Inferior parietal cortex (tissue), 1 donor: ENCODE measurements around the gene MYMX.
"Not testable (repeated sequence)": the region's sequence is repeated elsewhere in the genome, so short reads cannot be mapped to it uniquely, and the experiment has no call there.

Experiments used
- DNase-seq: peaks from one replicate; pipeline ENCODE4 v3.0.0-alpha.2; 2016; ENCODE audit errors: extremely low spot score

Gene MYMX

DNA sequence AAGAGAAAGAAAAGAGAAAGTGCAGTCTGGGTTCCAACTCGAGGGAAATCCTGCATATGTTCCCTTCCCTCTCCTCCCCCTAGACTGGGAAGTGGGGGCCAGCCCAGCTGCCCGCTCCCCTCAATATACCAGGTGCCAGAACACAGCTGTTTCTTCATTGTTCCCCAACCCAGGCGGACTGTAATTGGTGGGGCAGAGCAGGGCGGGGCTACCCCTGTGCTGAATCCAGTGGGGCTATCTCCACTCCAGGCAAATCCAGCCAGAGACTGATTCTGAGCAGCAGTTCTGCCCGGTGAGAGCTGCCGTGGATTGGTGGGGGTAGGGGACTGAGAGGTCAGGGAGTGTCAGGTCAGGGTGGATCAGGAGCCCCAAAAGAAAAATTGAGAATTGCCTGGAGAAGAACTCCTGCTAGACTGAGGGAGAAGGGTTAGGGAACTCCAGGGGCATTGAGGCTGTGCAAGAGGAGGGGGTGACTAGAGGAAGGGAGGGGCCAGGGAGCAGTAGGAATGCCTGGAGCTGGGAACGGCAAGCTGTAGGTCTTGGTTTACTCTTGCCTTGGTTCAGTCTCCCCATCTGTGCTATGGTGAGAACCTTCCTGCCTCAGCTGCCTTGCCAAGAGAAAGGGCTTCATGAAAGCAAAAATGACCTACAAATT is at the start of gene MYMX:
TSS of gene MYMX (plus strand) at position 250 of the 655 bp plus-strand sequence. CDS start 546 bp downstream, outside the sequence.
- DNase-seq = no peak

DNA sequence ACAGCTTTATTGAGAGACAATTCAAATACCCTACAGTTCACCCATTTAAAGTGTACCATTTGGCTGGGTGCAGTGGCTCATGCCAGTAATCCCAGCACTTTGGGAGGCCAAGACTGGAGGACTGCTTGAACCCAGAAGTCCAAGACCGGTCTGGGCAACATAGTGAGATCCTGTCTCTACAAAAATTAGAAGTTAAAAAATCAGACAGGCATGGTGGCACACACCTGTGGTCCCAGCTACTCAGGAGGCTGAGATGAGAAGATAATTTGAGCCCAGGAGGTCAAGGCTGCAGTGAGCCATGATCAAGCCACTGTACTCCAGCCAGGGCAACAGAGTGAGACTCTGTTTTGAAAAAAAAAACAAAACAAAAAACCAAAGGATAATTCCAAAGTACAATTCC is 49.2 kb upstream of the MYMX start:
- no peak for DNase-seq

DNA sequence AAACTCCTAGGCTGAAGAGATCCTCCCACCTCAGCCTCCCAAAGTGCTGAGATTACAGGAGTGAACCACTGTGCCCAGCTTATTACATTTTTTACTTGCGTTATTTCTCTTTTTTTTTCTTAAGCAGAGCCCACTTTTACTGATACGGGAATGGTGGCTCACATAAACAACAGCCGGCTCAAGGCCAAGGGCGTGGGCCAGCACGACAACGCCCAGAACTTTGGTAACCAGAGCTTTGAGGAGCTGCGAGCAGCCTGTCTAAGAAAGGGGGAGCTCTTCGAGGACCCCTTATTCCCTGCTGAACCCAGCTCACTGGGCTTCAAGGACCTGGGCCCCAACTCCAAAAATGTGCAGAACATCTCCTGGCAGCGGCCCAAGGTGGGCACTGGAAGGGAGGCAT is 47.6 kb upstream of the MYMX start:
- no peak for DNase-seq

DNA sequence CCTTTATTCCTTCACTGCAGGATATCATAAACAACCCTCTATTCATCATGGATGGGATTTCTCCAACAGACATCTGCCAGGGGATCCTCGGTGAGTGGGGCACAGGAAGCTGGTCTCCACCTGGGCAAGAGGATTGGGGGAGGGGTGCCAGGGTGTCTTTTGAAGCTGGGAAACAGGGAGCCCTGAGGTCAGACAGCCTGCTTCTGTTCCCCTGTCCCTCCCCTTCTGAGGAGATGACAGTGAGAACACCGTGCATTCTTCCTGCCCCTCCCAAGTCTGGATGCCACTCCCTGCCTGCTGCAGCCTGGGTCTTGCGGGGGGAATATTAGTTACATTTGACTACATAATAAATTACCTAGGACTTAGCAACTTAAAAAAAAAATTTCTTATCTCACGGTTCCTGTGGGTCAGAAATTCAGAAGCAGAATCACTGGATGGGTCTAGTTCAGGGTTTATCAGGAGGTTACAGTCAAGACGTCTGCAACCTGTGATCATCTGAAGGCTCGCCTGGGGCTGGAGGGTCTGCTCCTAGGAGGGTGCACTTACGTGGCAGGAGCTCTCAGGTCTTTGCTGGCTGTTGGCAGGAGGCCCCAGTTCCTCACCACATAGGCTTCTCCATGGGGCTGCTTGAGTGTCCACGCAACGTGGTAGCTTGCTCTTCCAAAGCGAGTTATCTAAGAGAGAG is 46.7 kb upstream of the MYMX start:
- no peak for DNase-seq

DNA sequence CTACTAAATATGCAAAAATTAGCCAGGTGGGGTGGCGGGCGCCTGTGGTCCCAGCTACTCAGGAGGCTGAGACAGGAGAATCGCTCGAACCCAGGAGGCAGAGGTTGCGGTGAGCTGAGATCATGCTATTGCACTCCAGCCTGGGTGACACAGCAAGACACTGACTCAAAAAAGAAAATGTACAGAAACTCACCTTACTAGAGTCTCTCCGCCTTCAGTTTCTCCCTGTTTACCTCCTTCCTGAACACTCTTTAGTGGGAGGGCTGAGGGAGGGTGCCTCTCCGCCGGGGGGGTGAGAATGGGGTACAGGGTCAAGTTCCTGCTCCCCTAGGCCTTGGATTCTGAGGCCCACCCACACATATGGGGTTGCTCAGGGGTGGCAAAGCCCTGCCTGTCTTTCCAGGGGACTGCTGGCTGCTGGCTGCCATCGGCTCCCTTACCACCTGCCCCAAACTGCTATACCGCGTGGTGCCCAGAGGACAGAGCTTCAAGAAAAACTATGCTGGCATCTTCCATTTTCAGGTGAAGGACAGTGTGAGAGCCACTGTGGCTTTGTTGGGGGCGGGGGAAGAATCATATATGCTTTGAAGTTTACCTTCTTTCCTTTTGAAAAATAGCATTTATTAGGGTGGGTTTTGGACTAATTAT is 44.7 kb upstream of the MYMX start:
- no peak for DNase-seq

DNA sequence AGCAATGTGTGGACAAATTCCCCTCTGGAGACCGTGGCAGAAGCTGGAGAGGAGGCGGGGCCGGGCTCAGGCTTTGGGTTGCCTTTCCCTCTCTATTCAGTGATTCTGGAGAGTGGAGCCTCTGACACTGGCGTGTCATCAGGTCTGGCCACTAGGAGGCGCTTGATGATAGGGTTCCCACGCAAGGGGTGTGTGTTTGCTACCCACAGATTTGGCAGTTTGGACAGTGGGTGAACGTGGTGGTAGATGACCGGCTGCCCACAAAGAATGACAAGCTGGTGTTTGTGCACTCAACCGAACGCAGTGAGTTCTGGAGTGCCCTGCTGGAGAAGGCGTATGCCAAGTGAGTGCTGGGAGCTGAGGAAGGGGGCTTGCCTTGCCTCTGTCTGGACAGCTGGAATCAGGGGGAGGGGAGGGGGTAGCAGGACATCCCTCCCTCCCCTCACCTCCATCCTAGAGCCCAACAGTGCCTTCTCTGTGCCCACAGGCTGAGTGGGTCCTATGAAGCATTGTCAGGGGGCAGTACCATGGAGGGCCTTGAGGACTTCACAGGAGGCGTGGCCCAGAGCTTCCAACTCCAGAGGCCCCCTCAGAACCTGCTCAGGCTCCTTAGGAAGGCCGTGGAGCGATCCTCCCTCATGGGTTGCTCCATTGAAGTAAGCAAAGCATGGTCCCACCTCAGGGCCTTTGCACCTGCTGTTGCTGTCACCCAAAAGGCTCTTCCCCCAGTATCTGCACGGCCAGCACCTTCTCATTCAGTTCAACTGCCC is 43.8 kb upstream of the MYMX start:
- peak; percentile 87 for DNase-seq

DNA sequence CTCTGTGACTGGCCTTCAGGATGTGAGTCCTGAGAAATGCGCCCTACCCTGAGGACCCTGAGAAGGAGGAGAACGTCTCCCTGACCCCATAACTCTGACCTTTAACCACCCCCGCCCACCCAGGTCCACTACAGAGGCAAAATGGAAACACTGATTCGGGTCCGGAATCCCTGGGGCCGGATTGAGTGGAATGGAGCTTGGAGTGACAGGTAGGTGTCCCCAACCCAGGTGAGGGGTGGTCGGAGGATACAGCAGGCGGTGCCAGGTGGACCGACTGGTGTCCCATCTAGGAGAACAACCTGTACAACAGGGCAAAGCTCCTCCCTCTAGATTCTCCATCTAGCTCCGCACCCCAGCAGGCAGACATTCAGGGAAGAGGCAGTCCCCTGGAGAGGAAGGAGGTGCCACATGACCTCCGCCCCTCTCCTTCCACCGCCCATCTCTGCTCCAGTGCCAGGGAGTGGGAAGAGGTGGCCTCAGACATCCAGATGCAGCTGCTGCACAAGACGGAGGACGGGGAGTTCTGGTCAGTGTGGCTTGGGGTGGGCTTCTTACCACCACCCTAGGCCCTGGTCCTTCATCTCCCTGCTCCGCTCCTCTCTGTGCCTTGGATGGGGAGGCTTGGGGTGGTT is 40.5 kb upstream of the MYMX start:
- DNase-seq = no peak

DNA sequence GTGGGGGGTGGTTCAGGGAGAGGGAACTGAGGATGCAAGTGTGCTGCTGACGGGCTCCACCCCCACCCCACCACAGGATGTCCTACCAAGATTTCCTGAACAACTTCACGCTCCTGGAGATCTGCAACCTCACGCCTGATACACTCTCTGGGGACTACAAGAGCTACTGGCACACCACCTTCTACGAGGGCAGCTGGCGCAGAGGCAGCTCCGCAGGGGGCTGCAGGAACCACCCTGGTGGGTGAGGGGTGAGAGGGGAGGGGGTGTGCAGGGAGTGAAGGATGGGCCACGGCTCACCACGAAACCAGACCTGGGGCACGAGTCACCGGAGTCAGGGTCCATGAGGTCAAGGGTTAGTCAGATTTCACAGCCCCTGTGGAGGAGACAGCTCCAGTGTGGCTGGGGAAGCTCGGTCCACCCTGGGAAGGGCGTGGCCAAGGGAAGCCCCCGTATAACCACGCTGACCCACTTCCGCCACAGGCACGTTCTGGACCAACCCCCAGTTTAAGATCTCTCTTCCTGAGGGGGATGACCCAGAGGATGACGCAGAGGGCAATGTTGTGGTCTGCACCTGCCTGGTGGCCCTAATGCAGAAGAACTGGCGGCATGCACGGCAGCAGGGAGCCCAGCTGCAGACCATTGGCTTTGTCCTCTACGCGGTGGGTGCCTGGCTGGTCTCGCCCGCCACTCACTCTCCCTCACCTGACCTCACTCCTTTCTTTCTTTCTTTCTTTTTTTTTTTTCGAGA is 39.8 kb upstream of the MYMX start:
- DNase-seq = no peak

DNA sequence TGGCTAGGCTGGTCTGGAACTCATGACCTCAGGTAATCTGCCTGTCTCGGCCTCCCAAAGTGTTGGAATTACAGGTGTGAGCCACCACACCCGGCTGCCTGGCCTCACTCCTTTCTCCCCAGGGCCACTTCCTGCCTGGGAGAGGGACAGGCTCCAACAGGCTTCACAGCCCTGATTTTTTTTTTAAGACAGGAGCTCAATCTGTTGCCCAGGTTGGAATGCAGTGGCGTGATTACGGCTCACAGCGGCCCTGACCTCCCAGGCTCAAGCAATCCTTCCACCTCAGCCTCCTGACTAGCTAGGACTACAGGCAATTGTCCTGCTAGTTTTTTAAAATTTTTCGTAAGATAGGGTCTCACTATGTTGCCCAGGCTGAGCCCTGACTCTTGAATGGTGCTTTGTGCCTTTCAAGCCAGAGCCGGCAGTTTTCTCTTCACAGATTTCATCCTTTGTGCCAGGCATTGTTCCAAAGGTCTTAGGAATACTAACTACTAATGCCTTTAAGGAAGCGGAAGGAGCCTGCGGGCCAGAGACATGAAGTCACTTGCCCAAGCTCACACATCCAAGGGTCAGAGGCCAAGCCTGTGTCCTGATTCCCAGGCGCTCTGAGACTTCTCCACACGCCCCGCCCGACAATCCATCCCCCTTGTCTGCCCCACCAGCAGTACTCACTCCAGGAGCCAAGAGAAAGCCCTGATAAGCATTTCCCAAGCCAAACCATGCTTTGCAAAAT is 38.9 kb upstream of the MYMX start:
- DNase-seq = no peak

DNA sequence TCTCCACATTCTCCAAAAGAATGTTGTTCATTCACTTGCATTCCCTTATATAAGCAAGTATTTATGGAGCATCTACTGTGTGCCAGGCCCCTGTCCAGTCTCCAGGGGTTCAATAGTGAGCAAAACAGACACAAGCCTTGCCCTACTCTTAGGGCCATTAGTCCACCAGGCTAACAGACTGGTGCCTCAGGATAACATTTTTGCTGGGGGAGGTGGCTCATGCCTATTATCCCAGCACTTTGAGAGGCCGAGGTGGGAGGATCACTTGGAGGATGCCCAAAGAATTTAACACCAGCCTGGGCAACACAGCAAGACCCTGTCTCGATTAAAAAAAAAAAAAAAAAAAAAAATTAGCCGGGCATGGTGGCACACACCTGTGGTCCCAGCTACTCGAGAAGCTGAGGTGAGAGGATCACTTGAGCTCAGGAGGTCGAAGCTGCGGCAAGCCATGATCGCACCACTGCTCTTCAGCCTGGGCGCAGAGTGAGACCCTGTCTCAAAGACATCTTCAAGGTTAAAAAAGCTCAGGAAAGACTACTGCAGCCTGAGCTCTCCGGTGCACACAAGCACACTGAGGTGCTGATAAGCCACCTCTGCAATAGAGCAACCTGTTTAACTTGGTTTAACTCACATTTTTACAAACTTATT is 38.2 kb upstream of the MYMX start:
- DNase-seq = no peak

DNA sequence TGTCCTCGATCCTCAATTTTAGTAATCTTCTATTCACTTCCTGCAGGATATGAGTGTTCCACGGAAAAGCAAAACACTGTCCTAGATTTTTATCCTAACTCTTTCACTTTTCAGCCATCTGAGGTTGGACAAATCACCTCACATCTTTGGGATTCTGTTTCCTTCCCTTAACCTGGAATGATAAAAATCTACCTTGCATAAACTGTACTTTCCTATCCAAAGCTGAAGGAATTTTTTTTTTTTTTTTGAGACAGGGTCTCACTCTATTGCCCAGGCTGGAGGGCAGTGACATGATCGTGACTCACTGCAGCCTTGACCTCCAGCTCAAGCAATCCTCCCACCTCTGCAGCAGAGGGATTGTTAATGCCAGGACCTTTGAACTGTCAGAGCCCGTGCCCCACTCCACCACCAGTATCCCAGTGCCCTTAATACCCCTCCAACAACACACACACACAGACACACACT is 37.6 kb upstream of the MYMX start:
- DNase-seq = no peak

DNA sequence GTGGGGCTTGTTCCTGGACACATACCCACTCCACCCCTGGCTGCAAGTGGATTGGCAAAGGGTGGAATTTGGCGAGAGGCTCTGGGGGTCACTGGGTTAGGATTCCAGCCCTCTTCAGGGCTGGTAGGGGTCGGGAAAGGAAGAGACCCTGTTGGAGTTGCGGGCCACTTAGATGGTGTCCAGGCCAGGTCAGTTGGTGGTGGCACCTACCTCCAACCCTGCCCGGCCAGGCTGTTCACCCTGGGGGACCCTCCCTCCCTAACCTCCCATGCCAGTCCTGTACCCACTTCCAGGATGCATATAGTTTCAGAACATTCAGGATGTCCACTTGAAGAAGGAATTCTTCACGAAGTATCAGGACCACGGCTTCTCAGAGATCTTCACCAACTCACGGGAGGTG is 37.1 kb upstream of the MYMX start:
- DNase-seq = no peak

DNA sequence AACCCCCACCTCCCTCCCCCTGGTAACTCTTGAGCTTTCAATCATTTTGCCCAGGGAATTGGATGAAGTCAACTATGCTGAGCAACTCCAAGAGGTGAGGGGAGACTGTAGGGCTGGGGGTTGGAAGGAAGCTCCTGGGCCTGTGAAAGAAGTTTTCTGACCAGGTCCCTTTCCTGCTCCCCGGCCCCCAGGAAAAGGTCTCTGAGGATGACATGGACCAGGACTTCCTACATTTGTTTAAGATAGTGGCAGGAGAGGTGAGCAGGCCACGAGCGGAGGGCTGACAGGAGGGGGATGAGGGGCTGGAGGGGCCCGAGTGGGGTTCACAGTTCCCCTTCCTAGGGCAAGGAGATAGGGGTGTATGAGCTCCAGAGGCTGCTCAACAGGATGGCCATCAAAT is 36.3 kb upstream of the MYMX start:
- no peak for DNase-seq

DNA sequence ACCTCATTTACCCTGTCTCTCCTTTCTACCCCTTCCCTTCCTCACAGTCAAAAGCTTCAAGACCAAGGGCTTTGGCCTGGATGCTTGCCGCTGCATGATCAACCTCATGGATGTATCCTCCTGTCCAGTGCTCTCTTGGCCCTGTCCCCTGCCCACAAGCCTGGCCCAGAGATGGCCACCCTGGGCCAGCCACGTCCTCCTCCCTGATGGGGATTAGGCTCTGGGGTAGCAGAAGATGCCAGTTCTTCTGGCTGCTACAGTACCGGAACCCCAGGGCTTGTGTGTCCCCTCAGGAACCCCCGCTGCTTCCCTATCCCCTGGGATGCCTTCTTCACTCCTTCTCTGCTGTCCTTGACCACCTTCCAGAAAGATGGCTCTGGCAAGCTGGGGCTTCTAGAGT is 35.8 kb upstream of the MYMX start:
- no peak for DNase-seq

DNA sequence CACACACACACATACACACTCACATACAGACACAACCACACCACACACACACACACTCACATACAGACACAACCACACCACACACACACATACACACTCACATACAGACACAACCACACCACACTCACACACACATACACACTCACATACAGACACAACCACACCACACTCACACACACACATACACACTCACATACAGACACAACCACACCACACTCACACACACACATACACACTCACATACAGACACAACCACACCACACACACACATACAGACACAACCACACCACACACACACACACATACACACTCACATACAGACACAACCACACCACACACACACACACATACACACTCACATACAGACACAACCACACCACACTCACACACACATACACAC is 34.9 kb upstream of the MYMX start:
- DNase-seq = not testable (repeated sequence)

DNA sequence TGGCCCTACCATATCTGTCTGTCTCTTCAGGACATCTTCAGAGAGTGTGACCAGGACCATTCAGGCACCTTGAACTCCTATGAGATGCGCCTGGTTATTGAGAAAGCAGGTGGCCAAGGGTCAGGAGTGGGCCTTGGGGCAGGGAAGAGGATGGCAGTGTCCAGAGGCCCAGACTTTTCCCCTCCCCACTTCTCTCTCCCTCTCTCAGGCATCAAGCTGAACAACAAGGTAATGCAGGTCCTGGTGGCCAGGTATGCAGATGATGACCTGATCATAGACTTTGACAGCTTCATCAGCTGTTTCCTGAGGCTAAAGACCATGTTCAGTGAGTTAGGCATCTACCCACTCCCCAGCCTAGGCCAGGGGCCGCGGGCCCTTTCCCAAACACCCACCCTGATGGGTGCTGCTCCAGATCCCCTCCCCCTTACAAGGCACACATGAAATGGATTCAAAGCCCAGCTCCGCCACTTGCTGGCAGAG is 33.8 kb upstream of the MYMX start:
- no peak for DNase-seq

DNA sequence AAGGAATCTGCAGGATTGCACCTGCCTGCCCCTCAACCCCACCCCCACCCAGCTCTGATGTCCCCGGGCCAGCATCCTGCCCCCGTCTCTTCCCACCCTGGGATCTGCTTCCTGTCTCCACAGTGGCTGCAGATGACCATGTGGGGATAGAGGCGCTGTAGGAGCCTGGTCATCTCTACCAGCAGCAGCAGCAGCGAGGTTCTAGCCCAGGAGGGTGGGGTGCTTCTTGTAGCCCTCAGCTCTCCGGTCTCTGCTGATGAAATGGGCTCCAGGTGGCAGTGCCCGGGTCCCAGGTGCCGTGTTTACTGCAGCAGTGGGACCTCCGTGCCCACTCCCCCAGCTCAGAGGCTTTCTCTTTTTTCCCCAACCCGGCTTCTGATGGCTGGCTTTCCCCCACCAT is 32.9 kb upstream of the MYMX start:
- no peak for DNase-seq

DNA sequence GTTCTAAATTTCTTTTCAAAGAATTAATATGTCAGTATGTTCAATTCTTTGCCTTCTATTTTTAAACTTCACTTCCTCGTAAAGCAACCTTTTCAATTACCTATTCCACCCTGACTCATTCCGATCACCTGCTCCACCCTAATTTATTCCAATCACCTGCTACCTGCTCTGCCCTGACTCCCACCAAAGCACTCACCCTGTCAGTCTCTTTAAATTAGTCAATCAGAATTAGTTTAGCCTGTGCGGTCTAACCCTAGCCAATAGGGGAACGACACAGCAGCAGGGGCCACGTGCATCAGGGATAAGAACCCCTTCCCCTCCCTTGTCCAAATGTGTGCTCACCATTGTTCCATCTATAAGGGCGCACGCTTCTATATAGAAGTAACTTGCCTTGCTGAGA is 31.4 kb upstream of the MYMX start:
- DNase-seq = not testable (repeated sequence)

DNA sequence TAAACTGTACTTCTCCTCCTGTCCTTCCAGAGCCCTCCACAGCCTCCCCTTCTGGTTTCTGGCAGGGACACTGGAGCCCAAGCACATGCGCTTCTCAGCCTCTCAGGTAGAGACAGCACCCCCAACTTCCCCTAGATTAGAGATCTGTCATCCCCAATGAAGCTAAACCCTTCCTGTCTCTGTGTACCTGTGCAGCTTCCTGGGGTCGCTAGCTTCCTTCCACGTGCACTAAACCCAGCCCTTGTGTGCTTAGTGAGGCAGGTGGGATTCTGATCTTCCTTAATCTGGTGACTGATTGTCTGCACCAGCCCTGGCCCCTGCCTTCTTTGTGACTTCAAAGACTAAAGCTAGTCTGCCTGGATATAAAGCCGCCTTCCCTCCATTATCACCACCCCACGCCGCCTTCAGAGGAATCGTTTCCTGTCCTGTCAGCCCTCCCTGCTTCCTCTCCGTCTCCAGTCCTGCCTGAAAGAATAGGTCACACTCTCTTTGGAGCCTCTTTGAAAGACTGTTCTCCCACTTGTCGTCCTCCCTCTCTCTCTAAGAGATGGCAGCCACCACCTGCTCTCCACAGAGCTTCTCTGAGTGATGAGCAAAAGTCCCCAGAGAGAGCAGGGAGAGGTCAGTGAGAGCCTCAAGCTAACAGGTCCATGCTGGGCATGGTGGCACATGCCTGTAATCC is 30.6 kb upstream of the MYMX start:
- no peak for DNase-seq
